ENCODE results near the gene EIF4E1B.
A peak's percentile ranks its signal among the peaks of the same experiment; 100 is the strongest.

EIF4E1B gene

DNA sequence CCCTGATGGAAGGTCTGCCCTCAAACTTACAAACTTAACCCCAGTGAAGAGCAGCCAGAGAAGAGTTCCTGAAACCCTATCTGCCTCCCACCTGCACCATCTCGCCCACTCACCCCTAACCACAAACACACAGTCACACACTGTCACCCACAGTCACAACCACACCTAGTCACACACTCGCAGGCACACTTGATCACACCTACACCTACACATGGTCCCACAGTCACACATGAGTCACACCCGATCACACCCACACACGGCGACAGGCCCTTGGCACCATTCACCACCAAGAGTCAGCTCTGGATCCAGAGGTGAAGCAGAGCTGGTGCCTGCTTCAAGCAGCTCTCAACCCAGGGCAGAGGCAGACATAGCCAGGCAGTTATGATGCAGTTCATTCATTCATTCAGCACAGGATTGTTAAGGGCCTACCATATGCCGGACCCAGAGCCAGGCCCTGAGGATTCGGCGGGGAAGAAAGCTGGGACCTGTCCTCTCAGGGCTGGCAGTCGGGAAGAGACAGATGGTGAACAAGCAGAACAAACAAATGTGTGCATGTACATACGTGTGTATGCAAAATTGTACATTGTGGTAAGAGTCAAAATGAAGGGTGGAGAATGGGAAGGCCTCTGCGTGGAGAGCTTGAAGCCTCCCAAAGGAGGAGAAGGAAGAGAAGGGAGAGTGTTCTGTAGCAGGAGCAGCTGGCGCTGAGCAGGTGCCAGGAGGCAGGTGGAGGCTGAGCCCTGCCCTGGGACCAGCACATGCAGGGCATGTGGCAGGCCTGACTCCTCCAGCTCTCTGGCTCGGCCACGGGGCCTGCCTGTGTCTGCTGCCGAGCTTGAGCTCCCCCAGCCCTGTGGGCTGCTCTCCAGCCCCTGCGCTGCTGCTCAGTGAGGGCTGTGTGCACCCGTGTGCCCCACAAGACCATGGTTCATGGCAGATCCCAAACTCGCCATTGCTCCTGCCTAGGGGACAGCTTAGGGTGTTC lies 23.2 kb downstream of the EIF4E1B start:
- ChIA-PET CTCF (interaction anchor here (0.6 to 0.8 kb wide), 2 partner anchors 243 to 366 kb away, joined by 6 to 7 read pairs; no protein-coding TSS in a partner anchor), POLR2A (ENCODE audit: low non-redundant PET) (no interaction called here)
- TF ChIP-seq, protein P1, sequence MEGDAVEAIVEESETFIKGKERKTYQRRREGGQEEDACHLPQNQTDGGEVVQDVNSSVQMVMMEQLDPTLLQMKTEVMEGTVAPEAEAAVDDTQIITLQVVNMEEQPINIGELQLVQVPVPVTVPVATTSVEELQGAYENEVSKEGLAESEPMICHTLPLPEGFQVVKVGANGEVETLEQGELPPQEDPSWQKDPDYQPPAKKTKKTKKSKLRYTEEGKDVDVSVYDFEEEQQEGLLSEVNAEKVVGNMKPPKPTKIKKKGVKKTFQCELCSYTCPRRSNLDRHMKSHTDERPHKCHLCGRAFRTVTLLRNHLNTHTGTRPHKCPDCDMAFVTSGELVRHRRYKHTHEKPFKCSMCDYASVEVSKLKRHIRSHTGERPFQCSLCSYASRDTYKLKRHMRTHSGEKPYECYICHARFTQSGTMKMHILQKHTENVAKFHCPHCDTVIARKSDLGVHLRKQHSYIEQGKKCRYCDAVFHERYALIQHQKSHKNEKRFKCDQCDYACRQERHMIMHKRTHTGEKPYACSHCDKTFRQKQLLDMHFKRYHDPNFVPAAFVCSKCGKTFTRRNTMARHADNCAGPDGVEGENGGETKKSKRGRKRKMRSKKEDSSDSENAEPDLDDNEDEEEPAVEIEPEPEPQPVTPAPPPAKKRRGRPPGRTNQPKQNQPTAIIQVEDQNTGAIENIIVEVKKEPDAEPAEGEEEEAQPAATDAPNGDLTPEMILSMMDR (conservative IDR thresholded peaks at IDR 0.05; ENCODE audit: low read depth): no peak
- peak overlapping the region; percentile 50 for H3K27ac ChIP-seq
- no peak for DNase-seq (ENCODE audit: low spot score)

DNA sequence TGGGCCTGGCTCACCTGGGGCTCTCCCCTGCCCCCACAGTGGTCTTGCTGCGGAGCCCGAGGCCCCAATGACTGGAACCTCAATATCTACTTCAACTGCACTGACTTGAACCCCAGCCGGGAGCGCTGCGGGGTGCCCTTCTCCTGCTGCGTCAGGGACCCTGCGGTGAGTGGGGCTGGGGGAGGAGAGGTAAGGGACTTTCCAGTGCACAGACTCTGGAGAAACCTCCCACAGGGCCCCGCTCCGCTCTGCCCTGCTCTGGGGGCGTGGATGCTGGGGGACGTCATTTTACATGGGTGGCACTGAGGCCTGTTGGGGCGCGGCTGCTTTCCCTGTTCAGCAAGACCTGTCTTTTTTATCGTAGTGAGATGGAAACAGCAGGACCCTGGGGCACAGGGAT lies 24.4 kb downstream of the EIF4E1B start:
- CTCF ChIA-PET: no interaction called here
- DNase-seq (ENCODE audit: low spot score): no peak
- TF ChIP-seq, protein P1 (conservative IDR thresholded peaks at IDR 0.05; ENCODE audit: low read depth): no peak

DNA sequence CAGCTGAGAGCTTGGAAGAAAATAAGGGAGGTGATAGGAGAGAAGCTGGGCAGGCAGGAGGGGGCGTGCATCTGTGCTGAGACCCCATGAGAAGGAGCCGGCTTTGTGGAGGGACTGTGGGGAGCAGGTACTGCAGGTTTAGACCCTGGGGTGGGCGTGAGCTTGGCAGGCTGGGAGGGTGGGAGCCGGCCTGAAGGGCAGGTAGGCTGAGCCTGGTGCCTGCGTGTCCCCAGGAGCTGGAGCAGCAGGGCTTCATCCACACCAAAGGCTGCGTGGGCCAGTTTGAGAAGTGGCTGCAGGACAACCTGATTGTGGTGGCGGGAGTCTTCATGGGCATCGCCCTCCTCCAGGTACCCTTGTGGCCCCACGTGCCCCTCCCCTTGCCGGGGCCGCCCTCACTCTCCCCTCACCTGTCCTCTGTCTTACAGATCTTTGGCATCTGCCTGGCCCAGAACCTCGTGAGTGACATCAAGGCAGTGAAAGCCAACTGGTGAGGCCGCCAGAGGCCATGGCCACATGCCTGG lies 26.1 kb downstream of the EIF4E1B start:
- H3K27ac ChIP-seq: no peak overlapping the region
- POLR2A ChIA-PET (ENCODE audit: low non-redundant PET): no interaction called here
- TF ChIP-seq, protein P1 (conservative IDR thresholded peaks at IDR 0.05; ENCODE audit: low read depth): no peak
- no peak for DNase-seq (ENCODE audit: low spot score)
- CTCF ChIA-PET: interaction anchor here (1.8 kb wide), 1 partner anchor 8 kb away, joined by 8 read pairs; no protein-coding TSS in a partner anchor

More for the DNA sequence above, 24.4 kb downstream of the EIF4E1B start:
- no peak overlapping the region for H3K27ac ChIP-seq
- POLR2A ChIA-PET (ENCODE audit: low non-redundant PET): no interaction called here

DNA sequence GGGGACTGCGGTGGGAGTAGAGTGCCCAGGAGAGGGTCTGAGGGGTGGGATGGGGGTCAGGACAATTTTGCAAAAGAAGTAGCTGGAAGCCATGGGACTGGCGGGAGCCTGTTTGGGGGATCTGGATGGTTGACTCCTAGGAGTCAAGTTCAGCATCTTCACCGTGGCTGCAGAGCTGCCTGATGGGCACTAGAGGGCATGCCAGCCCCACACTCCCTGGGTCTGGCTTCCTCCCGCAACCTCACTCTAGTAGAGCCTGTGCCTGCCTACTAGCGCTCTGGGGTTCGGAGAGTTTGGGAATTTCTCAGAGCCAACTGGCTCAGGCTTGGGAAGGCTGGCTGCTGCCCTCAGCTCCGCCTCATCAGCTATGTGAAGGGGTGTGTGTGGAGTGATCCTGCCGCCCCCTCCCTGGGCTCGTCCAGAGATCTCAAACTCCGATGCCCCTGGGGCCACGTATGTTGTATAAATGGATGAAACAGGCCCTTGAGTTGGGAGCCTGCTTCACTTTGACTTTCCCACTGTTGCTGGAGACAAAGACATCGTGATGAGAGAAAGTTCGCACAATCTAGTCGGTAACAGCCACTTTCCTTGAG lies 27.6 kb downstream of the EIF4E1B start:
- TF ChIP-seq, protein P1 (conservative IDR thresholded peaks at IDR 0.05; ENCODE audit: low read depth): peak; percentile 97
- peak overlapping the region; percentile 9 for H3K27ac ChIP-seq
- CTCF ChIA-PET: interaction anchor here (0.5 to 1.9 kb wide), 29 partner anchors 10 to 523 kb away, joined by 3 to 13 read pairs (median 4); no protein-coding TSS in a partner anchor
- POLR2A ChIA-PET (ENCODE audit: low non-redundant PET): no interaction called here
- peak; percentile 73 for DNase-seq (ENCODE audit: low spot score)

DNA sequence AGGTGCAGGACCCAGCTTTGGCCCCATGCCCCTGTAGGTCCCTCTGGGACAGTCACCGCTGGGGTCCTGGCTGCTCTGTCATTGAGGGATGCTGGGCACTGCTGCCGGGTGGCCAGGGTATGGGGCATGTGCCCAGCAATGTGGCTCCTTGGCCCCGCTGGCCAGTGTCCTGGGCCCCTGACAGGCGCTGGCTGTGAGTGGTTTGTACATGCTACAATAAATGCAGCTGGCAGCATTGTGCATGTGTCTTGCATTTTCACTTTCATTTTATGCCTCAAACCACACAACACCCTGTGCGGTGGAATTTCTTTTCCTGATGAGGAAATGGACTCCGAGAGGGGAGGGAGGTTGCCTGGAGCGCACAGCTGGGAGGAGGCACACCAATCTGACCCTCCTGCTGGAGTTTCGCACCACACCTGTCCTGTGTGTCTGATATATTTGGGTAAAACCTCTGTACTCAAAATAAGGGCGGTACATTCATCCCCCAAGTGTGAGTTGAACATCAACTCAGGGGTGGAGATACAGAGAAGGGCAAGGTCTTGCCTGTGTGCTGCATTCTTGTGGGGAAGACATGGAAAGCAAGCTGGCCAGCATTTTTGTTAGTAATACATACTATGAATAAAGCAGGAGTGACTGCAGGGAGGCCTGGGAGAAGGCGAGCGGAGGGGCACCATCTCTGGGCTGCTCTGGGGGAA lies 28.5 kb downstream of the EIF4E1B start:
- TF ChIP-seq, protein P1 (conservative IDR thresholded peaks at IDR 0.05; ENCODE audit: low read depth): no peak
- H3K27ac ChIP-seq: peak overlapping the region; percentile 9
- ChIA-PET POLR2A (ENCODE audit: low non-redundant PET) (no interaction called here), CTCF (interaction anchor here (0.6 to 3.1 kb wide), 18 partner anchors 10 to 454 kb away, joined by 3 to 18 read pairs (median 4); no protein-coding TSS in a partner anchor)
- no peak for DNase-seq (ENCODE audit: low spot score)

DNA sequence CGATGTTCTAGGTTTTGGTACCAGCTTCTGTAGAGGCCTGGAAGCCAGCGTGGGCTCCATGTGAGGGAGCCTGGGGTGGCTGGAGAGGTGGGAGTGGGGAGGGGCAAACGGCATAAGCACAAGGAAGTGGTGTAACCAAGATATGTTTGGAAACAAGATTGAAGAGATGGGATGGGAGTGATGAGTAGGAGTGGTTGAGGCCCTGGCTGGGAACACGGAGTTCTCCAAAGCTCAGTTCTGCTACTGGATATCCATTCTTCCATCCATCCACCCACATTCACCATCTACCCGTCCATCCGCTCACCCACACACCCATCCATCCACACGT lies 29.0 kb downstream of the EIF4E1B start:
- no peak for DNase-seq (ENCODE audit: low spot score)
- TF ChIP-seq, protein P1 (conservative IDR thresholded peaks at IDR 0.05; ENCODE audit: low read depth): no peak
- POLR2A ChIA-PET (ENCODE audit: low non-redundant PET): no interaction called here
- CTCF ChIA-PET: interaction anchor here (0.7 to 3.1 kb wide), 8 partner anchors 10 to 452 kb away, joined by 3 to 18 read pairs (median 4); no protein-coding TSS in a partner anchor
- H3K27ac ChIP-seq: peak overlapping the region; percentile 9
